Activated naive CD4-positive, alpha-beta T cell treated with anti-CD3 and anti-CD28 coated beads, Interleukin-2, amount 10 ng/mL, durations not matched to agents 7 days and 5 days (primary cell): ENCODE results near the gene PELI2.

Source experiments
- CTCF ChIA-PET: fragments of 350-600 bp; sonication (Branson Sonifier 250); formaldehyde crosslinking; loops from one replicate; lab custom pipeline; 2021; ENCODE audit warnings: antibody characterized with exemption; lab: Charles Lee
- DNase-seq: peaks from one replicate; pipeline ENCODE4 v3.0.0-alpha.2; 2020
- H3K27ac Mint-ChIP-seq: one replicate; pipeline ENCODE4 v1.8.0; 2021; ENCODE audit warnings: mild to moderate bottlenecking, moderate library complexity, mixed read lengths
- H3K27me3 Mint-ChIP-seq: one replicate; pipeline ENCODE4 v1.8.0; 2021; ENCODE audit warnings: mild to moderate bottlenecking, mixed read lengths
- H3K36me3 Mint-ChIP-seq: one replicate; pipeline ENCODE4 v1.8.0; 2021; ENCODE audit warnings: mixed read lengths
- H3K4me1 Mint-ChIP-seq: one replicate; pipeline ENCODE4 v1.8.0; 2021; ENCODE audit warnings: mixed read lengths
- H3K4me3 Mint-ChIP-seq: one replicate; pipeline ENCODE4 v1.8.0; 2021; ENCODE audit warnings: mild to moderate bottlenecking, moderate library complexity, mixed read lengths
- H3K9me3 Mint-ChIP-seq: one replicate; pipeline ENCODE4 v1.8.0; 2021; ENCODE audit warnings: mixed read lengths

The PELI2 gene

GRCh38 chr14:56221382-56222128 is 103.3 kb downstream of the PELI2 start:
- H3K27me3 Mint-ChIP-seq, result no peaks in the 10 kb centered on the region
- CTCF ChIA-PET, result interaction anchor here (1.3 kb wide), 1 partner anchor 9 kb away, joined by 3 read pairs; no protein-coding TSS in a partner anchor
- H3K4me1 Mint-ChIP-seq, result peaks cover 3% of the 10 kb centered on the region
- H3K36me3 Mint-ChIP-seq, result no peaks in the 10 kb centered on the region
- H3K4me3 Mint-ChIP-seq, result no peak overlapping the region
- H3K27ac Mint-ChIP-seq, result no peak overlapping the region
- H3K9me3 Mint-ChIP-seq, result no peaks in the 10 kb centered on the region
- DNase-seq, result no peak

- Mint-ChIP-seq H3K4me1 (no peaks in the 10 kb centered on the region), H3K27me3 (no peaks in the 10 kb centered on the region), H3K36me3 (no peaks in the 10 kb centered on the region), H3K9me3 (no peaks in the 10 kb centered on the region), H3K4me3 (no peak overlapping the region), H3K27ac (no peak overlapping the region)
- CTCF ChIA-PET, result no interaction called here
- DNase-seq, result no peak
Measured at GRCh38 chr14:56224229-56224628, 106.0 kb downstream of the PELI2 start.

- CTCF ChIA-PET, result no interaction called here
- Mint-ChIP-seq H3K27me3 (no peaks in the 10 kb centered on the region), H3K4me3 (no peak overlapping the region), H3K36me3 (no peaks in the 10 kb centered on the region), H3K9me3 (no peaks in the 10 kb centered on the region), H3K27ac (no peak overlapping the region), H3K4me1 (no peaks in the 10 kb centered on the region)
- no peak for DNase-seq
Measured at GRCh38 chr14:56224691-56225681, 106.8 kb downstream of the PELI2 start.

GRCh38 chr14:56235388-56235787 is 117.2 kb downstream of the PELI2 start:
- Mint-ChIP-seq H3K27ac (no peak overlapping the region), H3K36me3 (no peaks in the 10 kb centered on the region), H3K27me3 (no peaks in the 10 kb centered on the region), H3K4me1 (no peaks in the 10 kb centered on the region), H3K4me3 (no peak overlapping the region), H3K9me3 (peaks cover 1% of the 10 kb centered on the region)
- CTCF ChIA-PET, result no interaction called here
- DNase-seq, result no peak

- Mint-ChIP-seq H3K36me3 (no peaks in the 10 kb centered on the region), H3K27ac (no peak overlapping the region), H3K4me1 (no peaks in the 10 kb centered on the region), H3K4me3 (no peak overlapping the region), H3K9me3 (no peaks in the 10 kb centered on the region), H3K27me3 (no peaks in the 10 kb centered on the region)
- DNase-seq, result no peak
- CTCF ChIA-PET, result no interaction called here
Measured at GRCh38 chr14:56237398-56237797, 119.2 kb downstream of the PELI2 start.

- DNase-seq, result no peak
- Mint-ChIP-seq H3K9me3 (no peaks in the 10 kb centered on the region), H3K36me3 (no peaks in the 10 kb centered on the region), H3K4me1 (no peaks in the 10 kb centered on the region), H3K27me3 (no peaks in the 10 kb centered on the region), H3K27ac (no peak overlapping the region), H3K4me3 (no peak overlapping the region)
- CTCF ChIA-PET, result no interaction called here
Measured at GRCh38 chr14:56241461-56241860, 123.2 kb downstream of the PELI2 start.

- no peaks in the 10 kb centered on the region for H3K27me3 Mint-ChIP-seq
Measured at GRCh38 chr14:56243110-56243509, 124.9 kb downstream of the PELI2 start.

GRCh38 chr14:56244138-56244789 is 126.1 kb downstream of the PELI2 start:
- CTCF ChIA-PET, result interaction anchor here (1.0 kb wide), 1 partner anchor 30 kb away, joined by 3 read pairs; no protein-coding TSS in a partner anchor
- no peak overlapping the region for H3K27ac Mint-ChIP-seq
- H3K36me3 Mint-ChIP-seq, result no peaks in the 10 kb centered on the region
- DNase-seq, result no peak
- no peaks in the 10 kb centered on the region for H3K27me3 Mint-ChIP-seq
- no peak overlapping the region for H3K4me3 Mint-ChIP-seq
- no peaks in the 10 kb centered on the region for H3K4me1 Mint-ChIP-seq
- H3K9me3 Mint-ChIP-seq, result no peaks in the 10 kb centered on the region

More at GRCh38 chr14:56243110-56243509, 124.9 kb downstream of the PELI2 start:
- no peaks in the 10 kb centered on the region for H3K4me1 Mint-ChIP-seq
- no peaks in the 10 kb centered on the region for H3K9me3 Mint-ChIP-seq
- no peaks in the 10 kb centered on the region for H3K36me3 Mint-ChIP-seq
- H3K4me3 Mint-ChIP-seq, result no peak overlapping the region
- no peak overlapping the region for H3K27ac Mint-ChIP-seq
- DNase-seq, result no peak
- CTCF ChIA-PET, result interaction anchor here (1.0 kb wide), 1 partner anchor 29 kb away, joined by 3 read pairs; no protein-coding TSS in a partner anchor

- Mint-ChIP-seq H3K27ac (no peak overlapping the region), H3K4me3 (no peak overlapping the region), H3K36me3 (no peaks in the 10 kb centered on the region), H3K4me1 (no peaks in the 10 kb centered on the region), H3K9me3 (peaks cover 2% of the 10 kb centered on the region), H3K27me3 (no peaks in the 10 kb centered on the region)
- no peak for DNase-seq
- CTCF ChIA-PET, result no interaction called here
Measured at GRCh38 chr14:56247495-56248200, 129.4 kb downstream of the PELI2 start.

- Mint-ChIP-seq H3K27me3 (no peaks in the 10 kb centered on the region), H3K9me3 (peaks cover 2% of the 10 kb centered on the region), H3K36me3 (no peaks in the 10 kb centered on the region), H3K4me1 (no peaks in the 10 kb centered on the region), H3K4me3 (no peak overlapping the region), H3K27ac (no peak overlapping the region)
- DNase-seq, result no peak
- CTCF ChIA-PET, result no interaction called here
Measured at GRCh38 chr14:56248442-56248841, 130.2 kb downstream of the PELI2 start.

- Mint-ChIP-seq H3K36me3 (no peaks in the 10 kb centered on the region), H3K4me1 (no peaks in the 10 kb centered on the region), H3K27ac (no peak overlapping the region), H3K4me3 (no peak overlapping the region), H3K9me3 (peaks cover 8% of the 10 kb centered on the region), H3K27me3 (no peaks in the 10 kb centered on the region)
- DNase-seq, result no peak
- CTCF ChIA-PET, result no interaction called here
Measured at GRCh38 chr14:56261046-56261445, 142.8 kb downstream of the PELI2 start.

- H3K4me1 Mint-ChIP-seq, result no peaks in the 10 kb centered on the region
- no peaks in the 10 kb centered on the region for H3K27me3 Mint-ChIP-seq
- peaks cover 8% of the 10 kb centered on the region for H3K9me3 Mint-ChIP-seq
- no peaks in the 10 kb centered on the region for H3K36me3 Mint-ChIP-seq
- H3K27ac Mint-ChIP-seq, result no peak overlapping the region
- DNase-seq, result no peak
- CTCF ChIA-PET, result no interaction called here
- H3K4me3 Mint-ChIP-seq, result no peak overlapping the region
Measured at GRCh38 chr14:56262530-56262929, 144.3 kb downstream of the PELI2 start.

- no peak for DNase-seq
- Mint-ChIP-seq H3K27ac (no peak overlapping the region), H3K36me3 (no peaks in the 10 kb centered on the region), H3K4me1 (no peaks in the 10 kb centered on the region), H3K9me3 (no peaks in the 10 kb centered on the region), H3K4me3 (no peak overlapping the region), H3K27me3 (no peaks in the 10 kb centered on the region)
- CTCF ChIA-PET, result no interaction called here
Measured at GRCh38 chr14:56268039-56268438, 149.8 kb downstream of the PELI2 start.
